ENCODE measurements around the gene ATP6V0E2. TPM values are rescaled to one million over a fixed set of nuclear protein-coding genes. Genes with fewer than 3 reads are reported as not detected.
A peak's percentile ranks its signal among the peaks of the same experiment; 100 is the strongest.

ATP6V0E2 gene
- total RNA-seq, 4 donors from 2014 or later: 20.1 to 35.6 (median 30.7) TPM

GRCh38 chr7:149851449-149851848 is 22.3 kb upstream of the ATP6V0E2 start:
- WGBS, 2 donors (ENCODE audit: low coverage in 1 of 2): 78 to 90% methylated on average over 7 to 8 of the region's 9 CpGs
- no peak overlapping the region for H3K27ac ChIP-seq
- H3K4me3 ChIP-seq: no peak overlapping the region
- ATAC-seq: no peak
- H3K4me1 ChIP-seq: peaks cover 0 to 20% (median 5%) of the 10 kb centered on the region in 3 donors
- H3K27me3 ChIP-seq: no peaks in the 10 kb centered on the region
- H3K9me3 ChIP-seq: no peaks in the 10 kb centered on the region
- no peak for TF ChIP-seq POLR2AphosphoS5 (IDR thresholded peaks at IDR 0.05)
- TF ChIP-seq CTCF (IDR thresholded peaks at IDR 0.05): no peak
- TF ChIP-seq EP300 (IDR thresholded peaks at IDR 0.05): no peak
- no peak for TF ChIP-seq POLR2A (IDR thresholded peaks at IDR 0.05)
- peaks cover 0 to 65% of the 10 kb centered on the region in 2 donors for H3K36me3 ChIP-seq

GRCh38 chr7:149853157-149853556 is 20.6 kb upstream of the ATP6V0E2 start:
- Histone ChIP-seq H3K4me1 (peaks cover 0 to 20% (median 5%) of the 10 kb centered on the region in 3 donors), H3K4me3 (no peak overlapping the region), H3K27me3 (no peaks in the 10 kb centered on the region), H3K36me3 (peaks cover 0 to 48% of the 10 kb centered on the region in 2 donors), H3K9me3 (no peaks in the 10 kb centered on the region), H3K27ac (no peak overlapping the region)
- TF ChIP-seq POLR2AphosphoS5 (IDR thresholded peaks at IDR 0.05): no peak
- TF ChIP-seq POLR2A (IDR thresholded peaks at IDR 0.05): no peak
- no peak for TF ChIP-seq EP300 (IDR thresholded peaks at IDR 0.05)
- no peak for TF ChIP-seq CTCF (IDR thresholded peaks at IDR 0.05)
- 91 to 94% methylated on average over 4 to 9 of the region's 9 CpGs for WGBS, 2 donors (ENCODE audit: low coverage in 1 of 2)
- ATAC-seq: no peak

GRCh38 chr7:149854611-149855360 is 19.0 kb upstream of the ATP6V0E2 start:
- Histone ChIP-seq H3K4me1 (peaks cover 0 to 20% (median 5%) of the 10 kb centered on the region in 3 donors), H3K27me3 (no peaks in the 10 kb centered on the region), H3K36me3 (peaks cover 0 to 40% of the 10 kb centered on the region in 2 donors), H3K9me3 (no peaks in the 10 kb centered on the region), H3K27ac (peak overlapping the region in 1 of 4 donors; percentile 32), H3K4me3 (no peak overlapping the region)
- WGBS, 2 donors (ENCODE audit: low coverage in 1 of 2): 23 to 34% methylated on average over 6 to 10 of the region's 13 CpGs
- TF ChIP-seq EP300 (IDR thresholded peaks at IDR 0.05): no peak
- no peak for TF ChIP-seq POLR2A (IDR thresholded peaks at IDR 0.05)
- TF ChIP-seq CTCF (IDR thresholded peaks at IDR 0.05): no peak
- no peak for TF ChIP-seq POLR2AphosphoS5 (IDR thresholded peaks at IDR 0.05)
- peak; percentile 60 for ATAC-seq

DNA sequence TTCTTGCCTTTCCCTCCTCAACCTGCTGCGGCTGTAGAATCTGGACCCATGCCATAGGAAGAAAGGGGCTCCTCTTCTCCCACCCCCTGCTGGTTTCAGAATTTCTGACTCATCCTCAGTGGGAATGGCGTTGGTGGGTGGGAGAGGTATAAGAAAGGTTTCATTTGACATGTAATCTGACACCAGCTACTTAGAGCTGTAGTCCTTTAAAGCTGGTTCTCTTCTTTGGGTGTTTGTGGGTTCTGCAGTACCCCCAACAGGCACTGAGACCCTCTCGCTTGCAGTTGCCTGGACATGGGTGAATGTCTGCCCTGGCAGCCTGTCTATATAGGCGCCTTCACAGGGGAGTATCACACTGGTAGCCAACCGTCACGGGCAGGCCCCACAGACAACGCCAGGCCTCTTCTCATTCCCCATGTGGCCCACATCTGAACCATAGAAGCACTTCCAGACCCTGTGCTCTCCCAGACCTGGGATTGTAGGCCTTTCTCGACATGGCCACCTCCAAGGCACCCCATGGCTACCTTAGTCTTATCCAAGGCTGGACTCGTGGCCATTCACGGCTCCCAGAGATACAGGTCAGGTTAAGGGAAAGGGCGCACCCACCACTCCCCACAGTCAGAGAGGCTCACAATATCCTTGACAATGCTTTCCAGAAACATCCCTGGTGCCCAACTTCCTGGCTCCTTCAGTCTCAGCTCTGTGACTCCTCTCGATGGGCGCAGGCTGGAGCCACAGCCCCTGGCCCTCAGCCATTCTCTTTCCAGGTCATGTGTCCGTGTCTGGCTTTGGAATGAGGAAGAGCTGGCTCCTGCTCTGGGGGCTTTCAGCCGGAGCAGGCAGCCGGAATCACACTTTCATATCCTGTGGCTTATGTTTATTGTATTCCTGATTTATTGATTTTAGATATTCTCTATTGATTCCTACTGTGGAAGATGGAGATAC is 18.1 kb upstream of the ATP6V0E2 start:
- no peak for ATAC-seq
- Histone ChIP-seq H3K4me1 (peaks cover 0 to 20% (median 5%) of the 10 kb centered on the region in 3 donors), H3K27me3 (no peaks in the 10 kb centered on the region), H3K4me3 (no peak overlapping the region), H3K9me3 (no peaks in the 10 kb centered on the region), H3K27ac (no peak overlapping the region), H3K36me3 (peaks cover 0 to 42% of the 10 kb centered on the region in 2 donors)
- TF ChIP-seq EP300 (IDR thresholded peaks at IDR 0.05) (no peak), POLR2AphosphoS5 (IDR thresholded peaks at IDR 0.05) (no peak), POLR2A (IDR thresholded peaks at IDR 0.05) (no peak)
- WGBS, 2 donors (ENCODE audit: low coverage in 1 of 2): 0 to 51% methylated on average over 2 to 11 of the region's 16 CpGs

DNA sequence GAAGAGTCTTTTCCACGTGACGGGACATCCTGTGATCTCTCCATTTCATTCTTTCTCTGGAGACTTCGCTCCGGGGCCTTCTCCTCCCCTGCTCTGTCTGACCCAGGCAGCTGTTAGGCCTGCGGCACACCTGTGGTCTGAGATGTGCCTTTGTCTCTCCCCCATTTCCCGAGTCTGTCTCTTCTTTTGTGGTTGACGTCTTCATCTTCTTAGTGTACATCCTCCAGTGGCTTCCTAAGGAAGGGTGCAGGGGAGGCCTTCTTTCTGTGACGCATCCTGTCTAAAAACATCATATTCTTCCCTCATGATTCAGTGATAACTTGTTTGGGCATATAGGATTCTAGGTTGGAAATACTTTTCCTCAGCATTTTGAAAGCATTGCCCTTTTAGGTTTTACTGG is 17.2 kb upstream of the ATP6V0E2 start:
- TF ChIP-seq EP300 (IDR thresholded peaks at IDR 0.05) (no peak), CTCF (IDR thresholded peaks at IDR 0.05) (no peak), POLR2AphosphoS5 (IDR thresholded peaks at IDR 0.05) (no peak), POLR2A (IDR thresholded peaks at IDR 0.05) (no peak)
- H3K27me3 ChIP-seq: no peaks in the 10 kb centered on the region
- no peak overlapping the region for H3K27ac ChIP-seq
- 73 to 91% methylated on average over 7 to 8 of the region's 8 CpGs for WGBS, 2 donors (ENCODE audit: low coverage in 1 of 2)
- peaks cover 0 to 42% of the 10 kb centered on the region in 2 donors for H3K36me3 ChIP-seq
- H3K9me3 ChIP-seq: no peaks in the 10 kb centered on the region
- H3K4me3 ChIP-seq: no peak overlapping the region
- no peak for ATAC-seq
- H3K4me1 ChIP-seq: peaks cover 0 to 20% (median 5%) of the 10 kb centered on the region in 3 donors

Data from gastroesophageal sphincter (tissue), 4 donors.